Measurements from ENCODE around the gene RBM15.

RBM15 gene

DNA sequence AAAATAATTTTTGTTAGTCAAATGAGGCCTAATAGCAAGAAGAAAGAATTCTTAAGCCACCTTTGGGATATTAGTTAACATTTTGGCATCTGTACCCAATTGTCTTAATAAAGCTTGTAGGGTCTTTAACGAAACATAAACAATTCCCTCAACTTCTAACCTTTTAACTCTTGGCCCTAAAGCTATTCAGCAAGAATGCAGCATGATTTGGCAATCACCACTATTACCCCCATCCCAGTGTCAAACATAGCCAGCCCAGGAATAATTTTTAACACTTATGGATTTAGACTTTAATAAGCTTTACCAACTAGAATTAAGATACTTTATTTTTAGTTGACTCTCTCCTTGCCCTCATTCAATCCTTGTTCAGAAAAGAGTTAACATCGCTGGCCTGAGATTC, 54.1 kb downstream of the RBM15 start (continued):
- TF ChIP-seq RBAK (tag by site-specific recombination; IDR thresholded peaks at IDR 0.05) (no peak), ZNF785 (tag by site-specific recombination; IDR thresholded peaks at IDR 0.05) (no peak), ZNF596 (tag by site-specific recombination; IDR thresholded peaks at IDR 0.05) (no peak), ZNF398 (tag by site-specific recombination; IDR thresholded peaks at IDR 0.05) (no peak), ZNF433 (tag by site-specific recombination; IDR thresholded peaks at IDR 0.05; ENCODE audit: low read depth) (no peak)
- TF ChIP-seq, protein P1, sequence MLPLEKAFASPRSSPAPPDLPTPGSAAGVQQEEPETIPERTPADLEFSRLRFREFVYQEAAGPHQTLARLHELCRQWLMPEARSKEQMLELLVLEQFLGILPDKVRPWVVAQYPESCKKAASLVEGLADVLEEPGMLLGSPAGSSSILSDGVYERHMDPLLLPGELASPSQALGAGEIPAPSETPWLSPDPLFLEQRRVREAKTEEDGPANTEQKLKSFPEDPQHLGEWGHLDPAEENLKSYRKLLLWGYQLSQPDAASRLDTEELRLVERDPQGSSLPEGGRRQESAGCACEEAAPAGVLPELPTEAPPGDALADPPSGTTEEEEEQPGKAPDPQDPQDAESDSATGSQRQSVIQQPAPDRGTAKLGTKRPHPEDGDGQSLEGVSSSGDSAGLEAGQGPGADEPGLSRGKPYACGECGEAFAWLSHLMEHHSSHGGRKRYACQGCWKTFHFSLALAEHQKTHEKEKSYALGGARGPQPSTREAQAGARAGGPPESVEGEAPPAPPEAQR (tag by site-specific recombination; IDR thresholded peaks at IDR 0.05), result no peak

DNA sequence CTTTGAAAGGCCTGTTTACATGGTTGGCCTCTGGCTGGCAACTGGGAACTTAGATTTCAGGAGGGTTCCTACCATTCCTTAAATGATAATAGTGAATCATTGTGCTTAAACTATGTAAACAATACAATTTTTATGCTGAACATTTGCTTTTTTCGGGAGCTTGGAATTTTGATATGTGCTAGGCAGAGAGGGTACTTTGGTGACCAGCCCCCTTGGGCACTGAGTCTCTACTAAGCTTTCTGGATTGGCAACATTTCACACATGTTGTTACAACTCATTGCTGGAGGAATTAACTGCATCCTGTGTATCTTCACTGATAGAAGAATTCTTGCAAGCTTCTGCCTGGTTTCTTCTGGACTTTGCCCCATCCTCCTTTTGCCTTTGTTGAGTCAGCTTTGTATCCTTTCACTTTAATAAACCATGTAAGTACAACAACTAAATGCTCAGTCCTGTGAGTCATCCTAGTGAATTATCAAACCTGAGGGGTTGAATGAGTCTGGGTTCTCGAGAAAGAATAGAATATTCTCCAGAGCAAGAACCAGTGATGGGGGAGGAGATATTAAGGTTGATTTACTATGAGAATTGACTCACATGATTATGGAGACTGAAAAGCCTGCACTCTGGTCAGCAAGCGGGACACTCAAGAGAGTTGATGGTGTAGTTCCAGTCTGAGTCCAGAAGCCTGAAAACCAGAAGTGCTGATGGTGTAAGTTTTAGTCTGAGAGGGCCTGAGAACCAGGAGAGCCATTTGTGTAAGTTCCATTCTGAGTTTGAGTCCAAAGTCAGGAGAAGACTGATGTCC, 54.7 kb downstream of the RBM15 start:
- Histone ChIP-seq H3K4me1 (ENCODE audit: control insufficient read depth, insufficient read depth, low read length) (no peaks in the 10 kb centered on the region; the same call in 1 of the 2 replicates), H3K9me3 (ENCODE audit: control insufficient read depth, insufficient read depth, low read depth, low read length) (no peaks in the 10 kb centered on the region), H3K36me3 (ENCODE audit: control insufficient read depth in 2 of 2, insufficient read depth in 1 of 2, low read length in 2 of 2) (peaks cover 7 to 28% of the 10 kb centered on the region in 2 experiments; a peak in 2 of 3 replicates), H3K27ac (ENCODE audit: extremely low read depth, low read depth, low read length) (no peak overlapping the region), H3K4me3 (ENCODE audit: low read depth, low read length) (no peak overlapping the region)
- TF ChIP-seq ZNF426 (tag by site-specific recombination; IDR thresholded peaks at IDR 0.05) (no peak), GLI4 (tag by site-specific recombination; IDR thresholded peaks at IDR 0.05) (no peak), ZNF621 (tag by site-specific recombination; IDR thresholded peaks at IDR 0.05) (no peak), PRDM1 (tag by site-specific recombination; IDR thresholded peaks at IDR 0.05) (peak; percentile 73), ZBTB17 (tag by site-specific recombination; IDR thresholded peaks at IDR 0.05) (peak; percentile 49), ZNF707 (tag by site-specific recombination; IDR thresholded peaks at IDR 0.05) (no peak), ZNF266 (tag by site-specific recombination; IDR thresholded peaks at IDR 0.05; ENCODE audit: low read depth) (no peak), RBAK (tag by site-specific recombination; IDR thresholded peaks at IDR 0.05) (no peak)
- ChIA-PET CTCF (interaction anchor here (1.4 to 1.5 kb wide), 2 partner anchors 102 to 186 kb away, joined by 3 to 6 read pairs; no protein-coding TSS in a partner anchor), POLR2A (interaction anchor here (1.2 kb wide), 1 partner anchor 55 kb away, joined by 3 read pairs; the partner anchor contains the start of gene RBM15)

GRCh38 chr1:110394493-110394820, 55.3 kb downstream of the RBM15 start:
- Histone ChIP-seq H3K4me1 (ENCODE audit: control insufficient read depth, insufficient read depth, low read length) (no peaks in the 10 kb centered on the region; the same call in 1 of the 2 replicates), H3K4me3 (ENCODE audit: low read depth, low read length) (no peak overlapping the region), H3K27ac (ENCODE audit: extremely low read depth, low read depth, low read length) (no peak overlapping the region), H3K9me3 (ENCODE audit: control insufficient read depth, insufficient read depth, low read depth, low read length) (no peaks in the 10 kb centered on the region), H3K36me3 (ENCODE audit: control insufficient read depth in 2 of 2, insufficient read depth in 1 of 2, low read length in 2 of 2) (peaks cover 12 to 32% of the 10 kb centered on the region in 2 experiments; a peak in 2 of 3 replicates)
- CTCF ChIA-PET, result no interaction called here
- POLR2A ChIA-PET, result no interaction called here
- TF ChIP-seq, protein P2, sequence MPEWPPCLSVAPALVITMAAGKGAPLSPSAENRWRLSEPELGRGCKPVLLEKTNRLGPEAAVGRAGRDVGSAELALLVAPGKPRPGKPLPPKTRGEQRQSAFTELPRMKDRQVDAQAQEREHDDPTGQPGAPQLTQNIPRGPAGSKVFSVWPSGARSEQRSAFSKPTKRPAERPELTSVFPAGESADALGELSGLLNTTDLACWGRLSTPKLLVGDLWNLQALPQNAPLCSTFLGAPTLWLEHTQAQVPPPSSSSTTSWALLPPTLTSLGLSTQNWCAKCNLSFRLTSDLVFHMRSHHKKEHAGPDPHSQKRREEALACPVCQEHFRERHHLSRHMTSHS (tag by site-specific recombination; IDR thresholded peaks at IDR 0.05), result no peak
- no peak for TF ChIP-seq IKZF3 (tag by site-specific recombination; IDR thresholded peaks at IDR 0.05)
- no peak for TF ChIP-seq ZNF704 (tag by site-specific recombination; IDR thresholded peaks at IDR 0.05)
- no peak for TF ChIP-seq ZNF48 (tag by site-specific recombination; IDR thresholded peaks at IDR 0.05)
- TF ChIP-seq, protein P3, sequence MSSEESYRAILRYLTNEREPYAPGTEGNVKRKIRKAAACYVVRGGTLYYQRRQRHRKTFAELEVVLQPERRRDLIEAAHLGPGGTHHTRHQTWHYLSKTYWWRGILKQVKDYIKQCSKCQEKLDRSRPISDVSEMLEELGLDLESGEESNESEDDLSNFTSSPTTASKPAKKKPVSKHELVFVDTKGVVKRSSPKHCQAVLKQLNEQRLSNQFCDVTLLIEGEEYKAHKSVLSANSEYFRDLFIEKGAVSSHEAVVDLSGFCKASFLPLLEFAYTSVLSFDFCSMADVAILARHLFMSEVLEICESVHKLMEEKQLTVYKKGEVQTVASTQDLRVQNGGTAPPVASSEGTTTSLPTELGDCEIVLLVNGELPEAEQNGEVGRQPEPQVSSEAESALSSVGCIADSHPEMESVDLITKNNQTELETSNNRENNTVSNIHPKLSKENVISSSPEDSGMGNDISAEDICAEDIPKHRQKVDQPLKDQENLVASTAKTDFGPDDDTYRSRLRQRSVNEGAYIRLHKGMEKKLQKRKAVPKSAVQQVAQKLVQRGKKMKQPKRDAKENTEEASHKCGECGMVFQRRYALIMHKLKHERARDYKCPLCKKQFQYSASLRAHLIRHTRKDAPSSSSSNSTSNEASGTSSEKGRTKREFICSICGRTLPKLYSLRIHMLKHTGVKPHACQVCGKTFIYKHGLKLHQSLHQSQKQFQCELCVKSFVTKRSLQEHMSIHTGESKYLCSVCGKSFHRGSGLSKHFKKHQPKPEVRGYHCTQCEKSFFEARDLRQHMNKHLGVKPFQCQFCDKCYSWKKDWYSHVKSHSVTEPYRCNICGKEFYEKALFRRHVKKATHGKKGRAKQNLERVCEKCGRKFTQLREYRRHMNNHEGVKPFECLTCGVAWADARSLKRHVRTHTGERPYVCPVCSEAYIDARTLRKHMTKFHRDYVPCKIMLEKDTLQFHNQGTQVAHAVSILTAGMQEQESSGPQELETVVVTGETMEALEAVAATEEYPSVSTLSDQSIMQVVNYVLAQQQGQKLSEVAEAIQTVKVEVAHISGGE (tag by site-specific recombination; conservative IDR thresholded peaks at IDR 0.05; ENCODE audit: low read depth), result no peak
- TF ChIP-seq, protein P4, sequence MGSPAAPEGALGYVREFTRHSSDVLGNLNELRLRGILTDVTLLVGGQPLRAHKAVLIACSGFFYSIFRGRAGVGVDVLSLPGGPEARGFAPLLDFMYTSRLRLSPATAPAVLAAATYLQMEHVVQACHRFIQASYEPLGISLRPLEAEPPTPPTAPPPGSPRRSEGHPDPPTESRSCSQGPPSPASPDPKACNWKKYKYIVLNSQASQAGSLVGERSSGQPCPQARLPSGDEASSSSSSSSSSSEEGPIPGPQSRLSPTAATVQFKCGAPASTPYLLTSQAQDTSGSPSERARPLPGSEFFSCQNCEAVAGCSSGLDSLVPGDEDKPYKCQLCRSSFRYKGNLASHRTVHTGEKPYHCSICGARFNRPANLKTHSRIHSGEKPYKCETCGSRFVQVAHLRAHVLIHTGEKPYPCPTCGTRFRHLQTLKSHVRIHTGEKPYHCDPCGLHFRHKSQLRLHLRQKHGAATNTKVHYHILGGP (tag by site-specific recombination; IDR thresholded peaks at IDR 0.05), result no peak
- TF ChIP-seq ZNF121 (tag by site-specific recombination; IDR thresholded peaks at IDR 0.05), result no peak
- no peak for TF ChIP-seq KLF8 (tag by site-specific recombination; IDR thresholded peaks at IDR 0.05)

Data from HEK293 (cell line).